HG02884 (cell line): Measurements from ENCODE around the gene RELL2.

Experiments used
- ATAC-seq: cut with Tn5 transposase; IDR thresholded peaks from one replicate; pipeline ENCODE4 v1.9.1; 2021; ENCODE audit warnings: mild to moderate bottlenecking, moderate library complexity; ENCODE audit not compliant: unreplicated experiment

Gene RELL2

DNA sequence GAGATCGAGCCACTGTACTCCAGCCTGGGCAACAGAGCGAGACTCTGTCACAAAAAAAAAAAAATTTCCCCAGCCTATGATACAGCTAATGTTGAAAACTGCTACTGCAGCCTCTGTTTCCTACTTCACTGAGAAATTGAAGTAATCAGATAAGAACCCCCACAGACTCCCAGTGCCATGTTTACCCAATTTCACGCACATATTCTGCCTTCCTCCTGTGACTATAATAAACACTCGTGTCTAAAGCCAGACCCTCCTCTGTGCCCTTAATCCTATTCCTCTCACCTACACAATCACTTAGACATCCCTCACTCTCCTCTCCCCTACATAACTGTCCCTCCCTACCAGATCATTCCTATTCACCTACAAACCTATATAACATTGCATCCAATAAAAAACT lies 38.9 kb downstream of the RELL2 start:
- no peak for ATAC-seq

DNA sequence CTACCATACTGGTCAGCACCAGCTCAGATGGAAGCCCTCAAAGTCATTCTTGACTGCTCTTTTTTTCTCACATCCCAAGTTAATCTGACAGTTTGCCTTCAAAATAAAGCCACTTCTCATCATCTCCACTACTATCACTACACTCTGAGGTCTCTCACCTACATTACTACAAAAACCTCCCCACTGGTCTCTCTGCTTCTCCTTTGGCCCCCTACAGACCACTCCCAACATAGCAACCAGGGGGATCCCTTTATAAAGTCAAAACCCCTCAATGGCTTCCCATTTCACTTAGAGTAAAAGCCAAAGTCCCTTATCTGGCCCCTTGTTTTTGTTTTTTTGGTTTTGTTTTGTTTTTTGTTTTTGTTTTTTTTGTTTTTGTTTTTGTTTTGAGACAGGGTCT lies 40.6 kb downstream of the RELL2 start:
- no peak for ATAC-seq

- no peak for ATAC-seq
Observed at GRCh38 chr5:141680178-141680577, 43.4 kb downstream of the RELL2 start.

GRCh38 chr5:141680751-141681201 lies 44.0 kb downstream of the RELL2 start:
- no peak for ATAC-seq

DNA sequence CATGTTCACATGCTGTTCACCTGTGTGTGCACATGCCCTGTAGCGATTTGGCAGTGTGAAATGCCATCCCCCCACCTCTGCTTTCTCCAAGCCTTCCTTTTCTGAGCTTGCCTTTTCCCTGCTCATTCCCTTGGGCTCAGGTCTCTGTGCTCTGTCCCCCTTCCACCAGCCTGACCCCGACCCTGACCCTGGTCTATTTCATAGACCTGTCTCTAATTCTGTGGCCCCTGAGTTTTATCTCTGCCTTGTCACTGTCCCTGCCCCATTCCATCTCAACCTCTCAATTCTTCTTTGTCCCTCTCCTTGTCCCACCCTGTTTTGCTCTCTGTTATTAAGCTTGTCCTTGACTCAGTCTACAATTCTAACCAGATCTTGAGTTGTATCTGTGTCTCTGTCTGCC lies 44.5 kb downstream of the RELL2 start:
- ATAC-seq: no peak

DNA sequence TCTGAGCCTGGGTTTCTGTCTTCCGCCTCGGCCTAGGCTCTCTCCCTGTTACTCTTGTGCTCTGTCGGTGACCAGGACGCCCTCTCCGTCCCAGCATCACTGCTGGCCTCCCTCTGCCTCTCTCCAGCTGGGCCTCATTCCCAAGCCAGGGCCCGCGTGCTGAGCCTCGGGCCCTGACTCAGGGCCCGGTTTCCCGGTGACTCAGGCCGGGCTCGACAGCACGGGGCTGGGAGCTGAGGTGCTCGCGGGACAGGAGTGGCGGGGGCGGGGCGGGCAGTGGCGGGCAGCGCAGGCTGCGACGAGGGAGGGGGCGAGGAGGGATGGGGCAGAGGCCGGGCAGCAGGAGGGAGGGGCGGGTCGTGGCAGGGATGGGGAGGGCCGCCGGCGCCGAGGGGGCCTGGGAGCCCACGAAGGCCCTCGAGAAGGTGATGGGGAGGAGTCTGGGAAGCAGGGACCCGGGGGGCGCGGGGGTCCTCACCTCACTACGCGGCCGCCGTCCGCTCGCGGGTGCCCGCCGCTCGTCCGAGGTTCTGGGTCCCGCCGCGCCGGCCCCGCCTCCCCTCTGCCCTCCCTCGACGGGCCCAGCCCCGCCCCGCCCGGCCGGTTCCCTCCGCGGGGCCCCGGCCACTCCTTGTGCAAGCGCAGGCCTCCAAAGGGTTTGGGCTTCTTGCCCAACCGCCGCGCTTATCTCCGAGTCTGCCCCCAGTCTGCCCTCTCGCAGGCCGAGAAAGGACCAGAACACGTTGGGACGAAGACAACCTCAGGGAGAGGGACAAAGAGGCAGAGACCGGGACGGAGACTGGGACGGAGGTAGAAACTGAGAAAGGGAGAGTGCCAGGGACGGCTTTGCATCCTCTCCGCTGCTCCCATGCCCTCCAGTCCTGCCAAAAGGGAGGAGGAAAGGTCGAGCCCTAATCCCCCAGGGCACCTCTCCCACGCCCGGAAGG lies 45.2 kb downstream of the RELL2 start, which contains the start of gene ARAP3:
Gene ARAP3, minus strand, starts transcription at position 536 of the 947 bp plus-strand sequence. CDS start 1,744 bp downstream, outside the sequence.
- no peak for ATAC-seq

DNA sequence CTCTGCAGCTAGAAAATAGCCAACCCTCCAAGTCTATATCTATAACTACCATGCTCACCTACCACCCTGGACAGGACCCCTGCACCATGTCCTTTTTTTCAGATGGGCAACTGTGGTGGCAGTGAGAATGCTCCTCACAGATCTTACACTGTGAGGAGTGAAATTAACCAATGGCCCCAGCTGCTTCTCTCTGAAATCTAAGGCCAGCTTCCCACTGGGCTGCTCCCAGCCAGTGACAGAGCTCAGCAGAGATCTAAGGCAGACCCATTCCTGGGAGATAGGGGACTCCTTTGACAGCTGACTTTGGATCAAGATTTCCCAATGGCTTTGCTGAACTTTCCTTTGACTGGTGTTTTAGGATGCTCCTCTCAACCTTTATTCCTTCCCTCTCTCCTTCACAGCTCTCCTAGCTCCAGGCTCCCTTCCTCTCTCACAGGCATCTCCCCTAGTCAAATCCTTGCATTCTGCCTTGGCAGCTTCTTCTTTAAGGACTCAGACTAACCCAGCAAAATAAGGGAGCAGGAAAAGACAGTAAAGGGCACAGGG lies 46.9 kb downstream of the RELL2 start:
- ATAC-seq: no peak

GRCh38 chr5:141685591-141685990 lies 48.8 kb downstream of the RELL2 start:
- ATAC-seq: no peak

DNA sequence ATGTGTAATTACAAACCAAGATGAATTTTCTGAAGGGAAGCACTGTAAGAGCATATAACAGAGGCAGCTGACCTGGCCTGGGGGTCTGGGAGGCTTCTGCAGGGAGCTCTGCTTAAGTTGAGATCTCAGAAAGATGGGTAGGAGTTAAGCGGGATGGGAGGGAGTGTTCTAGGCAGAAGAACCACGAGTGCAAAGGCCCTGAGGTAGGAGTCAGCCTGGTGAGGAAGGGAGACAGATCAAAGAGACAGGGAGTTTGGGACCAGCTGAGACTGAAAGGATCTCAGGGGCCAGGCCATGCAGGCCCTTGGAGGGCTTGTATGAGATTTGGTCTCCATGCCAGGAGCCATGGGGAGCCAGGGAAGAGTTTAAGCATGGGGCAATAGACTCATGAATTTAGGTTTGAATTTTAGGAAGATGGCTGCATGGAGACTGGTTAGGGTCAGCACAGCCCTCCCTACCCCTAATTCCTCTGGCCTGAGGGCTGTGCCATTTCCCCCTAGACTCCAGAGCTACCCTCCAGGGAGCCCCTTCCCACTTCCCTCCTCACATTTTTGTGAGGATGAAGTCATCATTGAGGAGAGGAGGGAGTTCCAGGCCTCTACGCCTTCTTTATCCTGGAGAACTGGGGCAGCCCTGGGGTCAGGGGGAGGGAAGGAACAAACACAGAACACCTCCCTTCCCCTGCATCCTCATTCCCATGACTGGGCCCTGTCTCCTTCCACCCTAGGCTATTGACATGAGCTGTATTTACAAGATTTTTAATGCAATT lies 50.0 kb downstream of the RELL2 start:
- ATAC-seq: no peak
